HEK293T (cell line): ENCODE results near the gene ITGA4.

Source experiments
- ARNT ChIP-seq: fragments of 450-650 bp; IDR thresholded peaks from 2 replicates; pipeline ENCODE4 v1.6.1; 2017; ENCODE audit warnings: mild to moderate bottlenecking
- CTBP1 ChIP-seq: fragments of 450-650 bp; IDR thresholded peaks from 2 replicates; pipeline ENCODE4 v1.6.1; 2016; ENCODE audit warnings: borderline replicate concordance
- ELF4 ChIP-seq: fragments of 450-650 bp; IDR thresholded peaks from 2 replicates; pipeline ENCODE4 v1.6.1; 2017; ENCODE audit warnings: antibody characterized with exemption
- FOXA1 ChIP-seq: fragments of 450-650 bp; IDR thresholded peaks from 2 replicates; pipeline ENCODE4 v1.6.1; 2016; ENCODE audit warnings: mild to moderate bottlenecking
- FOXM1 ChIP-seq: fragments of 450-650 bp; IDR thresholded peaks from 2 replicates; pipeline ENCODE4 v1.6.1; 2017; ENCODE audit warnings: mild to moderate bottlenecking, borderline replicate concordance
- HDGF ChIP-seq: fragments of 450-650 bp; IDR thresholded peaks from 2 replicates; pipeline ENCODE4 v1.6.1; 2017; ENCODE audit warnings: antibody characterized with exemption, borderline replicate concordance
- L3MBTL2 ChIP-seq: fragments of 450-650 bp; conservative IDR thresholded peaks from 2 replicates; pipeline ENCODE4 v1.6.1; 2016; ENCODE audit warnings: mild to moderate bottlenecking
- NFRKB ChIP-seq: fragments of 450-650 bp; IDR thresholded peaks from 2 replicates; pipeline ENCODE4 v1.6.1; 2016; ENCODE audit warnings: mild to moderate bottlenecking, moderate library complexity
- PKNOX1 ChIP-seq: fragments of 450-650 bp; IDR thresholded peaks from 2 replicates; pipeline ENCODE4 v1.6.1; 2016
- SP1 ChIP-seq: fragments of 450-650 bp; IDR thresholded peaks from 2 replicates; pipeline ENCODE4 v1.6.1; 2017
- SUZ12 ChIP-seq: fragments of 450-650 bp; IDR thresholded peaks from 2 replicates; pipeline ENCODE4 v1.6.1; 2016; ENCODE audit warnings: mild to moderate bottlenecking
- ZNF384 ChIP-seq: fragments of 450-650 bp; IDR thresholded peaks from 2 replicates; pipeline ENCODE4 v1.6.1; 2016

DNA sequence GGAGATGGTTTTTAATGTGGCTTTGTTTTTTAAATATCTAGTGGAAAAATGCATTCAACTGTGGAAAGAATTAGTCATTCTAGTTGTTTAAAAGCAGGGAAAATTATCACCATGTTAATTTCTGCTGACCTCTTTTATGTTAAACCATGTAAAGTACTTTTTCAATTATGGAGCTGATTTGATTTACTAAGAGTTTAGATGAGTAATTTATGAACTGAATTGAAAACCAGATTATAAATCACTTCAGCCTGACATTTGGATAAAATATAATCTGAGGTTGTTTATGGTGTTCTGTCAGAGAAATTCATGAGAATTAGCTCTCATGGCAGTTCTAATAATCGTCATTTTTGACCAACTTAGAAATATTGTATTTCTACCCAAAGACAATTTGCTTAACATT is 11.6 kb downstream of the ITGA4 start:
- TF ChIP-seq SP1 (no peak), SUZ12 (no peak), PKNOX1 (peak; percentile 15; the same call in 1 of the 2 replicates), FOXA1 (no peak), CTBP1 (no peak), FOXM1 (no peak), ELF4 (no peak), ZNF384 (no peak), L3MBTL2 (no peak), HDGF (no peak), ARNT (no peak), NFRKB (no peak)
